Psoas muscle (tissue), 8 donors: Measurements from ENCODE around the gene P2RY6. TPM values are rescaled to one million over a fixed set of nuclear protein-coding genes. Genes with fewer than 3 reads are reported as not detected.
"Not testable (repeated sequence)": the region's sequence is repeated elsewhere in the genome, so short reads cannot be mapped to it uniquely, and the experiment has no call there.

Experiments
- ATAC-seq, 4 donors: fragments of 200-7000 bp; cut with Tn5 transposase; one replicate each; pipeline ENCODE4 v1.9.1; 2020; ENCODE audit warnings: moderate library complexity in 3 of 4, mild to moderate bottlenecking in 2 of 4
- DNase-seq, 2 donors: peaks; one replicate each; pipeline ENCODE4 v3.0.0-alpha.2; 2020
- H3K27ac ChIP-seq: fragments of 200-600 bp; one replicate; pipeline ENCODE4 v1.8.0; 2022
- H3K27me3 ChIP-seq, 3 donors: fragments of 200-600 bp in 1 of 3; one replicate each; pipeline versions ENCODE4 v1.6.1 to v1.8.0; 2013 to 2022; ENCODE audit warnings: low read length in 2 of 3, mild to moderate bottlenecking in 2 of 3, moderate library complexity in 1 of 3; ENCODE audit not compliant: insufficient read depth in 3 of 3
- H3K36me3 ChIP-seq, 2 donors: fragments of 200-600 bp in 1 of 2; one replicate each; pipeline versions ENCODE4 v1.6.1 to v1.8.0; 2013 to 2022; ENCODE audit warnings: low read depth in 1 of 2, mild to moderate bottlenecking in 1 of 2, moderate library complexity in 1 of 2; ENCODE audit not compliant: insufficient read depth in 1 of 2
- H3K4me1 ChIP-seq: fragments of 200-600 bp; one replicate; pipeline ENCODE4 v1.8.0; 2022
- H3K4me3 ChIP-seq: fragments of 200-600 bp; one replicate; pipeline ENCODE4 v1.8.0; 2022; ENCODE audit warnings: mild to moderate bottlenecking
- H3K9me3 ChIP-seq: fragments of 200-600 bp; one replicate; pipeline ENCODE4 v1.8.0; 2022
- WGBS, 3 donors: extraction: QIAGEN DNeasy Blood & Tissue Kit; methylation state at CpG; one replicate each; pipeline versions ENCODE4 v1.1.6 to v1.1.7; 2013; 5-methylcytosine and 5-hydroxymethylcytosine counted together
- intact Hi-C, 2 donors: fragments of 100-400 bp; cut with DNase I; formaldehyde crosslinking; loops; one replicate each; pipeline versions ENCODE4 v1.11.0 to v1.14.2; 2022
- polyA plus RNA-seq, 3 donors: library from polyadenylated mRNA; stranded (reverse); fragments of 200-250 nt; gene quantifications; one replicate each; pipeline ENCODE4 v1.2.3, GENCODE V29; 2013
- total RNA-seq, 4 donors: library from RNA; stranded (reverse); fragmentation: NEBNext Ultra II Directional in 2 of 4; extraction: Animal tissue kit (Norgen Biotek cat#: 25700) in 2 of 4; gene quantifications; one replicate each; pipeline versions ENCODE4 v1.2.1 to v1.2.4, GENCODE V29; 2021 to 2023
- TF ChIP-seq, protein P1 (sequence below): fragments of 200-600 bp; IDR thresholded peaks from one replicate; pipeline ENCODE4 v1.8.0; 2022; ENCODE audit warnings: antibody characterized with exemption
- donor health status: healthy with polysubstance abuse.
- donor health status: DM: no; HTN: no; CAD: no; lungs with moderate emphysema.
- donor health status: Bipolar disorder and iron deficiency.
- donor health status: healthy.
- donor health status: DM: yes; HTN: yes; CAD: no.
- donor health status: DM: no; HTN: no; CAD: no.
- donor health status: DM: no; HTN: no; CAD: no.
- donor health status: DM: yes; HTN: yes; CAD: no.

P2RY6 gene
- total and polyA plus RNA-seq, 7 donors, result 0.59 to 2.5 (median 1.3) TPM

DNA sequence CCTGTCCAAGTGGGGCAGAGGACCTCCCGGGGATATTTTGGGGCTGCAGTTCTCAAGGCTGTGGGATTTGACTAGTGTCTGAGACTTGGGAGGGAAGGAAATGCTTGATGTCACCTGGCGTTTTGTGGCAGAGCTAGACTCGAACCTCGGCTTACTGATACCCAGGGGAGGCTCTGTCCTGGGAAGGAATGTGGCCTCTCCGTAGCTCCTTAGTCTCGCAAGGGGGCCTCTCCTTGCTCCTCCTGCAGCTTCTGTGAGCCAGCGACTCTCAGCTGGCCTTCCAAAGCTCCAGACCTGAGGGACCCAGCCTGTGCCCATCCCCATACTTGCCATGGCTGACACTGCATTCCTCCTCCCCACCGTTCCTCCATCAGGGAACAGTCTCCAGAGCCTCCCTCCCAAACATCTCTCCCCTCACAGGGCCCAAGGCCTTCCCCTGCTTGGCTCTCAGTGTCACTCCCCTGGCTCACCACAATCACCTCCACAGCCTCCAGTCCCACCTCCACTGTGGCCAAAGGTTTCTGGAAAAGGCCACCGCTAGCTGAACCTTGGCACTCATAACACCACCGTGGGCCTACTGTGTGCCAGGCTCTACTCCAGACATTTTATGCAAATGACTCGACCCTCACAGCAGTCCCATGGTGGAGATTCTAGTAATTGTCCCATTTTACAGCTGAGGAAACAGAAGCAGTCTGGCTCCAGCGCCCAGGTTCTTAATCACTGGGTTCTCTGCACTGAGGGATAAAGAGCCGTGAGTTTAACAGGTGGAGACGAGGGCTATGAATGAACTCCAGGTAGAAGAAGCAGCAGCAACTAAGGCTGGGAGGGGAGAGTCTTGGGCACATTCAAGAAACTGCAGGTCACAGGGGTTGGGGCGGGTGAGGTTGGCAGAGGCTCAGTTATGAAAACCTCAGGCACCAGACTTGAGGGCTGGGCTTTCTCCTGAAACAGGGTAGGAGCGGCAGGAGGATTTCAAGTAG, 42.0 kb upstream of the P2RY6 start:
- Histone ChIP-seq H3K4me3 (no peak overlapping the region), H3K27ac (peak overlapping the region; percentile 36), H3K27me3 (no peaks in the 10 kb centered on the region), H3K4me1 (peaks cover 28% of the 10 kb centered on the region), H3K36me3 (peaks cover 0 to 46% of the 10 kb centered on the region in 2 donors), H3K9me3 (no peaks in the 10 kb centered on the region)
- DNase-seq (peak in 1 of 2 donors; percentile 32), ATAC-seq (no peak)
- intact Hi-C loops, result no loop called here
- 62 to 78% (median 70%) methylated on average over 16 of the region's 16 CpGs for WGBS, 3 donors
- TF ChIP-seq, protein P1, sequence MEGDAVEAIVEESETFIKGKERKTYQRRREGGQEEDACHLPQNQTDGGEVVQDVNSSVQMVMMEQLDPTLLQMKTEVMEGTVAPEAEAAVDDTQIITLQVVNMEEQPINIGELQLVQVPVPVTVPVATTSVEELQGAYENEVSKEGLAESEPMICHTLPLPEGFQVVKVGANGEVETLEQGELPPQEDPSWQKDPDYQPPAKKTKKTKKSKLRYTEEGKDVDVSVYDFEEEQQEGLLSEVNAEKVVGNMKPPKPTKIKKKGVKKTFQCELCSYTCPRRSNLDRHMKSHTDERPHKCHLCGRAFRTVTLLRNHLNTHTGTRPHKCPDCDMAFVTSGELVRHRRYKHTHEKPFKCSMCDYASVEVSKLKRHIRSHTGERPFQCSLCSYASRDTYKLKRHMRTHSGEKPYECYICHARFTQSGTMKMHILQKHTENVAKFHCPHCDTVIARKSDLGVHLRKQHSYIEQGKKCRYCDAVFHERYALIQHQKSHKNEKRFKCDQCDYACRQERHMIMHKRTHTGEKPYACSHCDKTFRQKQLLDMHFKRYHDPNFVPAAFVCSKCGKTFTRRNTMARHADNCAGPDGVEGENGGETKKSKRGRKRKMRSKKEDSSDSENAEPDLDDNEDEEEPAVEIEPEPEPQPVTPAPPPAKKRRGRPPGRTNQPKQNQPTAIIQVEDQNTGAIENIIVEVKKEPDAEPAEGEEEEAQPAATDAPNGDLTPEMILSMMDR, result no peak

DNA sequence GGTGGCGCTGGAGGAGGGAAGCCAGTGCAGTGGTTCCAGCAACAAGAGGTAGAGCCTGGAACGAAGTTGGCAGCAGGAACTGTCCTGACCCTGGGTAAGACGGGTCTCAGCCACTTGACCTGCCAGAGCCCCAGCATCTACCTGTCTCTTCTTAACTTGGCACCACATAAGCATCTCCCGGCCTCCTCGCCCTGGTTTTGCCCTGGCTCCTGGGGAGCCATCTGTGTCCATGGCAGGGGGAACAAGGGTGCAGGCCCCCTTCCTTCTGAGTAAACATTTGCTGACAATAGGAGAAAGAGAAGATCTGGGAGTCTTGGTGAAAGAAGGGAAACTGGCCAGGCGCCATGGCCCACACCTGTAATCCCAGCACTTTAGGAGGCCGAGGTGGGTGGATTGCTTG, 41.2 kb upstream of the P2RY6 start:
- 92 to 98% (median 95%) methylated on average over 7 of the region's 7 CpGs for WGBS, 3 donors
- H3K27me3 ChIP-seq, result no peaks in the 10 kb centered on the region
- H3K4me3 ChIP-seq, result no peak overlapping the region
- TF ChIP-seq, protein P1, result no peak
- DNase-seq (peak in 1 of 2 donors; percentile 47), ATAC-seq (no peak)
- H3K9me3 ChIP-seq, result no peaks in the 10 kb centered on the region
- H3K27ac ChIP-seq, result no peak overlapping the region
- intact Hi-C loops, result no loop called here
- H3K4me1 ChIP-seq, result peaks cover 31% of the 10 kb centered on the region
- H3K36me3 ChIP-seq, result peaks cover 0 to 46% of the 10 kb centered on the region in 2 donors

DNA sequence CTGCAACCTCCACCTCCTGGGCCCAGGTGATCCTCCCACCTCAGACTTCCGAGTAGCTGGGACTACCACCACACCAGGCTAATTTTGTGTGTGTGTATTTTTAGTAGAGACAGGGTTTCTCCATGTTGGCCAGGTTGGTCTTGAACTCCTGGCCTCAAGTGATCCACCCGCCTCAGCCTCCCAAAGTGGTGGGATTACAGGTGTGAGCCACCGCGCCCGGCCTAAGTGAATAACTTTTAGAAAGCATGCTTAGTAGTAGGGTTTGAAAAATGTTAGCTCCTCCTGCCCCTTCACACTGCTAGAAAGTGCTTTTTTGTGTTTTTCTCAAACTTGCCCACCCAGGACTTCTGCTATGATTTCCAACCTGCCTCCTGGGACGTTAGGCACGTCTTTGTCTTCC, 39.7 kb upstream of the P2RY6 start:
- Histone ChIP-seq H3K27ac (peak overlapping the region; percentile 90), H3K36me3 (peaks cover 0 to 46% of the 10 kb centered on the region in 2 donors), H3K4me1 (peaks cover 41% of the 10 kb centered on the region)
- intact Hi-C loops, H3K9me3 ChIP-seq, DNase-seq, ATAC-seq, H3K27me3 ChIP-seq, H3K4me3 ChIP-seq: not testable (repeated sequence)
- 87 to 98% (median 89%) methylated on average over 7 of the region's 7 CpGs for WGBS, 3 donors

DNA sequence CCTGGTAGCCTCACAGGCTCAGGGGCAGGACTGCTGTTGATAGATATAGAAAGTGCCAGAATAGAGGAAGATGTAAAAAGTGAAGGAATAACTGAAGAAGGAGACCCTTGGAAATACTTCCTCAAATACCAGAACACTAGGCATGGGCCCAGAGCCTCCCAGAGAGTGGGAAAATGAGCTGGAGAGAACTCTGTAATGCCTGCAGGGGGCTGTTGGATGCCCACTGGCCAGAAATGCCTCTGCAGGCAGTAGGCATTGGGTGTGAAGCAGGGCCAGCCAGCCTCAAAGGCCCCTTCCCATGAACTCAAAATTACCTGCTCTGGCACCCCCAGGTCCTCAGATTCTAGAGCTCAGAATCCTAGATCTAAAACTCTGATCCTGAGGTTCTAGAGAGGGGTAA, 38.9 kb upstream of the P2RY6 start:
- peaks cover 0 to 46% of the 10 kb centered on the region in 2 donors for H3K36me3 ChIP-seq
- ATAC-seq (no peak), DNase-seq (peak in 1 of 2 donors; percentile 19)
- H3K9me3 ChIP-seq, result no peaks in the 10 kb centered on the region
- intact Hi-C loops, result no loop called here
- peak overlapping the region; percentile 90 for H3K27ac ChIP-seq
- peaks cover 46% of the 10 kb centered on the region for H3K4me1 ChIP-seq
- TF ChIP-seq, protein P1, result no peak
- H3K4me3 ChIP-seq, result no peak overlapping the region
- H3K27me3 ChIP-seq, result no peaks in the 10 kb centered on the region

DNA sequence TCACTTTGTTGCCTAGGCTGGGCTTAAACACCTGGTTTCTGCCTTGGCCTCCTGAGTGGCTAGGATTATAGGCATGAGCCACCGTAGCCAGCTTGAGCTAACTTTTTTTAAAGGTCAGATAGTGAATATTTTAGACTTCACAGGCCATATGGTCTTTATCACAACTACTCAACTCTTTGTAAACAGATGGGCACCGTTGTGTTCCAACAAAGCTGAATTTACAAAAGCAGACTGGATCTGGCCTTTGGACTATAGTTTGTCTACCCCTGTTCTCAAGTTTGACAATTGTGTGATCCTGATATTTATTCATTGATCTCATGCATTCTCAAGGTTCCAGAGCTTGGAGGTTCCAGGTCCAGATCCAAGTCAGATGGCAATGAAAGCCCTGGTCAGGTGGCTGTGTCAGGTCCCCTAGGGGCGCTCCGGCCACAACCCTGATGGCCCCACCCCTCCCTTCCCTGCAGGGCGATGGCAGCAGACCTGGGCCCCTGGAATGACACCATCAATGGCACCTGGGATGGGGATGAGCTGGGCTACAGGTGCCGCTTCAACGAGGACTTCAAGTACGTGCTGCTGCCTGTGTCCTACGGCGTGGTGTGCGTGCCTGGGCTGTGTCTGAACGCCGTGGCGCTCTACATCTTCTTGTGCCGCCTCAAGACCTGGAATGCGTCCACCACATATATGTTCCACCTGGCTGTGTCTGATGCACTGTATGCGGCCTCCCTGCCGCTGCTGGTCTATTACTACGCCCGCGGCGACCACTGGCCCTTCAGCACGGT, 38.3 kb upstream of the P2RY6 start:
- Histone ChIP-seq H3K4me1 (peaks cover 47% of the 10 kb centered on the region), H3K27me3 (no peaks in the 10 kb centered on the region), H3K36me3 (peaks cover 0 to 41% of the 10 kb centered on the region in 2 donors), H3K9me3 (no peaks in the 10 kb centered on the region), H3K4me3 (no peak overlapping the region), H3K27ac (peak overlapping the region; percentile 90)
- intact Hi-C loops, result loop anchor here (2.0 kb wide), 1 partner anchor 15 kb away; the partner anchor contains the start of gene P2RY2 (in 2 of the 2)
- TF ChIP-seq, protein P1, result no peak
- WGBS, 3 donors, result 82 to 90% (median 88%) methylated on average over 22 to 23 of the region's 23 CpGs
- ATAC-seq (no peak), DNase-seq (no peak)
